ENCODE results near the gene PPP1R9B. TPM values are rescaled to one million over a fixed set of nuclear protein-coding genes. Genes with fewer than 3 reads are reported as not detected.

Gene PPP1R9B
- total RNA-seq, 1 experiment from 2014 or later = 112 TPM

GRCh38 chr17:50162466-50163254 is 12.2 kb upstream of the PPP1R9B start:
- H3K79me2 ChIP-seq (ENCODE audit: insufficient read depth, low read length) = no peaks in the 10 kb centered on the region
- no peaks in the 10 kb centered on the region for H3K9me3 ChIP-seq (ENCODE audit: control insufficient read depth in 1 of 2, insufficient read depth in 1 of 2, low read depth in 1 of 2, low read length in 2 of 2)
- RAD21 ChIA-PET (ENCODE audit: low non-redundant PET in 1 of 2, low total read pairs in 2 of 2, uncharacterized antibody in 2 of 2, unreplicated experiment in 2 of 2) = no interaction called here
- no peaks in the 10 kb centered on the region for H3K27me3 ChIP-seq (ENCODE audit: insufficient read depth, low read length)
- H4K20me1 ChIP-seq (ENCODE audit: insufficient read depth) = no peaks in the 10 kb centered on the region
- TF ChIP-seq FOSL1 (IDR thresholded peaks at IDR 0.05; ENCODE audit: low read depth) (no peak), EZH2phosphoT487 (IDR thresholded peaks at IDR 0.05; ENCODE audit: borderline replicate concordance) (no peak), EGR1 (IDR thresholded peaks at IDR 0.05; ENCODE audit: low read depth) (no peak)
- H3K9ac ChIP-seq (ENCODE audit: low read length) = no peak overlapping the region
- no peaks in the 10 kb centered on the region for H3K36me3 ChIP-seq (ENCODE audit: control insufficient read depth in 1 of 2, insufficient read depth in 2 of 2, low read length in 2 of 2)
- ATAC-seq = no peak
- POLR2A ChIA-PET = interaction anchor here (2.8 kb wide), 1 partner anchor 11 kb away, joined by 22 read pairs; no protein-coding TSS in a partner anchor
- BruUV-seq (replicated peaks) = no TSS peak
- intact Hi-C loops (cut with micrococcal nuclease) = no loop called here
- peaks cover 20 to 36% of the 10 kb centered on the region in 2 experiments for H3K4me1 ChIP-seq (ENCODE audit: control insufficient read depth in 1 of 2, insufficient read depth in 2 of 2, low read length in 2 of 2)
- no peak overlapping the region for H3K4me2 ChIP-seq (ENCODE audit: low read length)
- no peak overlapping the region for H3K27ac ChIP-seq (ENCODE audit: low read depth, low read length)
- no peak overlapping the region for H3K4me3 ChIP-seq (replicated peaks in 1 of 2; ENCODE audit: low read depth in 1 of 2, low read length in 2 of 2)
- no peaks in the 10 kb centered on the region for H3K9me2 ChIP-seq (ENCODE audit: insufficient read depth)
- no peak overlapping the region for H2AFZ ChIP-seq (ENCODE audit: low read depth, low read length, poor library complexity, severe bottlenecking)
- no peak for DNase-seq (ENCODE audit: low read depth, low spot score)
- CTCF ChIA-PET = interaction anchor here (1.0 to 2.8 kb wide), 10 partner anchors 11 to 173 kb away, joined by 3 to 31 read pairs (median 5); partner anchors contain the start of gene PPP1R9B

GRCh38 chr17:50161911-50162288 is 11.4 kb upstream of the PPP1R9B start:
- peaks cover 20 to 36% of the 10 kb centered on the region in 2 experiments for H3K4me1 ChIP-seq (ENCODE audit: control insufficient read depth in 1 of 2, insufficient read depth in 2 of 2, low read length in 2 of 2)
- peak; percentile 5; the same call in 1 of the 2 replicates for ATAC-seq
- H3K9me3 ChIP-seq (ENCODE audit: control insufficient read depth in 1 of 2, insufficient read depth in 1 of 2, low read depth in 1 of 2, low read length in 2 of 2) = no peaks in the 10 kb centered on the region
- no peaks in the 10 kb centered on the region for H4K20me1 ChIP-seq (ENCODE audit: insufficient read depth)
- no peaks in the 10 kb centered on the region for H3K79me2 ChIP-seq (ENCODE audit: insufficient read depth, low read length)
- peak overlapping the region; percentile 88 for H3K4me2 ChIP-seq (ENCODE audit: low read length)
- RAD21 ChIA-PET (ENCODE audit: low non-redundant PET in 1 of 2, low total read pairs in 2 of 2, uncharacterized antibody in 2 of 2, unreplicated experiment in 2 of 2) = no interaction called here
- intact Hi-C loops (cut with micrococcal nuclease) = loop anchor here (2.0 kb wide), 1 partner anchor 47 kb away; no protein-coding TSS in a partner anchor
- CTCF ChIA-PET = interaction anchor here (1.0 to 2.8 kb wide), 9 partner anchors 10 to 173 kb away, joined by 3 to 31 read pairs (median 5); partner anchors contain the start of gene PPP1R9B
- no peaks in the 10 kb centered on the region for H3K36me3 ChIP-seq (ENCODE audit: control insufficient read depth in 1 of 2, insufficient read depth in 2 of 2, low read length in 2 of 2)
- no peak overlapping the region for H3K27ac ChIP-seq (ENCODE audit: low read depth, low read length)
- H3K9ac ChIP-seq (ENCODE audit: low read length) = peak overlapping the region; percentile 21
- no peaks in the 10 kb centered on the region for H3K9me2 ChIP-seq (ENCODE audit: insufficient read depth)
- DNase-seq (ENCODE audit: low read depth, low spot score) = no peak
- H3K27me3 ChIP-seq (ENCODE audit: insufficient read depth, low read length) = no peaks in the 10 kb centered on the region
- H3K4me3 ChIP-seq (replicated peaks in 1 of 2; ENCODE audit: low read depth in 1 of 2, low read length in 2 of 2) = peak overlapping the region in 1 of 2 experiments; percentile 59; a peak in 2 of 4 replicates
- peak overlapping the region; percentile 76 for H2AFZ ChIP-seq (ENCODE audit: low read depth, low read length, poor library complexity, severe bottlenecking)
- POLR2A ChIA-PET = interaction anchor here (2.8 kb wide), 1 partner anchor 10 kb away, joined by 22 read pairs; no protein-coding TSS in a partner anchor
- BruUV-seq (replicated peaks) = no TSS peak
- TF ChIP-seq CBX3 (IDR thresholded peaks at IDR 0.05; ENCODE audit: low read depth) (no peak), FOSL1 (IDR thresholded peaks at IDR 0.05; ENCODE audit: low read depth) (no peak), SRF (IDR thresholded peaks at IDR 0.05; ENCODE audit: low read depth) (no peak), ZBTB33 (IDR thresholded peaks at IDR 0.05; ENCODE audit: extremely low read depth, insufficient replicate concordance, low read length) (no peak), RAD21 (IDR thresholded peaks at IDR 0.05; ENCODE audit: low read depth) (no peak), YY1 (IDR thresholded peaks at IDR 0.05; ENCODE audit: extremely low read depth, insufficient replicate concordance, low read depth, low read length) (no peak), ZFX (IDR thresholded peaks at IDR 0.05) (no peak), TCF7L2 (IDR thresholded peaks at IDR 0.05; ENCODE audit: borderline replicate concordance, extremely low read depth, insufficient read depth, insufficient read length) (no peak), POLR2AphosphoS5 (IDR thresholded peaks at IDR 0.05; ENCODE audit: low read depth, low read length) (no peak)
- TF ChIP-seq, protein P1, sequence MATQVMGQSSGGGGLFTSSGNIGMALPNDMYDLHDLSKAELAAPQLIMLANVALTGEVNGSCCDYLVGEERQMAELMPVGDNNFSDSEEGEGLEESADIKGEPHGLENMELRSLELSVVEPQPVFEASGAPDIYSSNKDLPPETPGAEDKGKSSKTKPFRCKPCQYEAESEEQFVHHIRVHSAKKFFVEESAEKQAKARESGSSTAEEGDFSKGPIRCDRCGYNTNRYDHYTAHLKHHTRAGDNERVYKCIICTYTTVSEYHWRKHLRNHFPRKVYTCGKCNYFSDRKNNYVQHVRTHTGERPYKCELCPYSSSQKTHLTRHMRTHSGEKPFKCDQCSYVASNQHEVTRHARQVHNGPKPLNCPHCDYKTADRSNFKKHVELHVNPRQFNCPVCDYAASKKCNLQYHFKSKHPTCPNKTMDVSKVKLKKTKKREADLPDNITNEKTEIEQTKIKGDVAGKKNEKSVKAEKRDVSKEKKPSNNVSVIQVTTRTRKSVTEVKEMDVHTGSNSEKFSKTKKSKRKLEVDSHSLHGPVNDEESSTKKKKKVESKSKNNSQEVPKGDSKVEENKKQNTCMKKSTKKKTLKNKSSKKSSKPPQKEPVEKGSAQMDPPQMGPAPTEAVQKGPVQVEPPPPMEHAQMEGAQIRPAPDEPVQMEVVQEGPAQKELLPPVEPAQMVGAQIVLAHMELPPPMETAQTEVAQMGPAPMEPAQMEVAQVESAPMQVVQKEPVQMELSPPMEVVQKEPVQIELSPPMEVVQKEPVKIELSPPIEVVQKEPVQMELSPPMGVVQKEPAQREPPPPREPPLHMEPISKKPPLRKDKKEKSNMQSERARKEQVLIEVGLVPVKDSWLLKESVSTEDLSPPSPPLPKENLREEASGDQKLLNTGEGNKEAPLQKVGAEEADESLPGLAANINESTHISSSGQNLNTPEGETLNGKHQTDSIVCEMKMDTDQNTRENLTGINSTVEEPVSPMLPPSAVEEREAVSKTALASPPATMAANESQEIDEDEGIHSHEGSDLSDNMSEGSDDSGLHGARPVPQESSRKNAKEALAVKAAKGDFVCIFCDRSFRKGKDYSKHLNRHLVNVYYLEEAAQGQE (IDR thresholded peaks at IDR 0.05; ENCODE audit: low read depth) = no peak
- TF ChIP-seq, protein P2, sequence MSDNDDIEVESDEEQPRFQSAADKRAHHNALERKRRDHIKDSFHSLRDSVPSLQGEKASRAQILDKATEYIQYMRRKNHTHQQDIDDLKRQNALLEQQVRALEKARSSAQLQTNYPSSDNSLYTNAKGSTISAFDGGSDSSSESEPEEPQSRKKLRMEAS (IDR thresholded peaks at IDR 0.05) = no peak

Measured in HCT116 (cell line).